ENCODE measurements around the gene KDR.

KDR gene

GRCh38 chr4:55087009-55087912, 38.1 kb downstream of the KDR start:
- H3K9ac ChIP-seq (ENCODE audit: low read length in 5 of 5): no peak overlapping the region
- peaks cover 0 to 4% (median 0%) of the 10 kb centered on the region in 5 donors for H3K27me3 ChIP-seq (ENCODE audit: control insufficient read depth in 5 of 5, insufficient read depth in 4 of 5, low read length in 5 of 5)
- peaks cover 0 to 34% (median 4%) of the 10 kb centered on the region in 5 donors for H3K4me1 ChIP-seq (ENCODE audit: control insufficient read depth in 5 of 5, insufficient read depth in 5 of 5, low read length in 5 of 5)
- H3K9me3 ChIP-seq (ENCODE audit: control insufficient read depth in 5 of 5, low read length in 5 of 5): no peaks in the 10 kb centered on the region
- H3K36me3 ChIP-seq (ENCODE audit: control insufficient read depth in 5 of 5, insufficient read depth in 5 of 5, low read length in 5 of 5): peaks cover 0 to 44% (median 14%) of the 10 kb centered on the region in 5 donors
- no peak overlapping the region for H3K4me3 ChIP-seq (ENCODE audit: low read depth in 1 of 5, low read length in 5 of 5)
- H3K27ac ChIP-seq (ENCODE audit: low read depth, low read length): no peak overlapping the region

- Histone ChIP-seq H3K9ac (ENCODE audit: low read length in 5 of 5) (no peak overlapping the region), H3K4me1 (ENCODE audit: control insufficient read depth in 5 of 5, insufficient read depth in 5 of 5, low read length in 5 of 5) (peaks cover 0 to 27% (median 4%) of the 10 kb centered on the region in 5 donors), H3K4me3 (ENCODE audit: low read depth in 1 of 5, low read length in 5 of 5) (no peak overlapping the region), H3K36me3 (ENCODE audit: control insufficient read depth in 5 of 5, insufficient read depth in 5 of 5, low read length in 5 of 5) (peaks cover 0 to 45% (median 18%) of the 10 kb centered on the region in 5 donors), H3K27ac (ENCODE audit: low read depth, low read length) (no peak overlapping the region), H3K9me3 (ENCODE audit: control insufficient read depth in 5 of 5, low read length in 5 of 5) (no peaks in the 10 kb centered on the region), H3K27me3 (ENCODE audit: control insufficient read depth in 5 of 5, insufficient read depth in 4 of 5, low read length in 5 of 5) (peaks cover 0 to 4% (median 0%) of the 10 kb centered on the region in 5 donors)
These were observed 38.8 kb downstream of the KDR start for GRCh38 chr4:55086578-55086977.

GRCh38 chr4:55083735-55084134, 41.7 kb downstream of the KDR start:
- Histone ChIP-seq H3K9me3 (ENCODE audit: control insufficient read depth in 5 of 5, low read length in 5 of 5) (no peaks in the 10 kb centered on the region), H3K9ac (ENCODE audit: low read length in 5 of 5) (no peak overlapping the region), H3K27me3 (ENCODE audit: control insufficient read depth in 5 of 5, insufficient read depth in 4 of 5, low read length in 5 of 5) (peaks cover 0 to 11% (median 0%) of the 10 kb centered on the region in 5 donors), H3K4me3 (ENCODE audit: low read depth in 1 of 5, low read length in 5 of 5) (no peak overlapping the region), H3K4me1 (ENCODE audit: control insufficient read depth in 5 of 5, insufficient read depth in 5 of 5, low read length in 5 of 5) (peaks cover 0 to 31% (median 9%) of the 10 kb centered on the region in 5 donors), H3K27ac (ENCODE audit: low read depth, low read length) (no peak overlapping the region), H3K36me3 (ENCODE audit: control insufficient read depth in 5 of 5, insufficient read depth in 5 of 5, low read length in 5 of 5) (peaks cover 0 to 44% (median 18%) of the 10 kb centered on the region in 5 donors)

- Histone ChIP-seq H3K9me3 (ENCODE audit: control insufficient read depth in 5 of 5, low read length in 5 of 5) (no peaks in the 10 kb centered on the region), H3K36me3 (ENCODE audit: control insufficient read depth in 5 of 5, insufficient read depth in 5 of 5, low read length in 5 of 5) (peaks cover 0 to 43% (median 15%) of the 10 kb centered on the region in 5 donors), H3K27ac (ENCODE audit: low read depth, low read length) (peak overlapping the region; percentile 0), H3K27me3 (ENCODE audit: control insufficient read depth in 5 of 5, insufficient read depth in 4 of 5, low read length in 5 of 5) (peaks cover 0 to 11% (median 0%) of the 10 kb centered on the region in 5 donors), H3K4me3 (ENCODE audit: low read depth in 1 of 5, low read length in 5 of 5) (no peak overlapping the region), H3K4me1 (ENCODE audit: control insufficient read depth in 5 of 5, insufficient read depth in 5 of 5, low read length in 5 of 5) (peaks cover 0 to 28% (median 9%) of the 10 kb centered on the region in 5 donors), H3K9ac (ENCODE audit: low read length in 5 of 5) (no peak overlapping the region)
These were observed 42.6 kb downstream of the KDR start for GRCh38 chr4:55082756-55083155.

GRCh38 chr4:55080174-55080865, 45.1 kb downstream of the KDR start:
- H3K36me3 ChIP-seq (ENCODE audit: control insufficient read depth in 5 of 5, insufficient read depth in 5 of 5, low read length in 5 of 5): peaks cover 0 to 28% (median 3%) of the 10 kb centered on the region in 5 donors
- H3K4me1 ChIP-seq (ENCODE audit: control insufficient read depth in 5 of 5, insufficient read depth in 5 of 5, low read length in 5 of 5): peaks cover 0 to 22% (median 9%) of the 10 kb centered on the region in 5 donors
- H3K9ac ChIP-seq (ENCODE audit: low read length in 5 of 5): no peak overlapping the region
- H3K4me3 ChIP-seq (ENCODE audit: low read depth in 1 of 5, low read length in 5 of 5): no peak overlapping the region
- H3K9me3 ChIP-seq (ENCODE audit: control insufficient read depth in 5 of 5, low read length in 5 of 5): no peaks in the 10 kb centered on the region
- peaks cover 0 to 7% (median 0%) of the 10 kb centered on the region in 5 donors for H3K27me3 ChIP-seq (ENCODE audit: control insufficient read depth in 5 of 5, insufficient read depth in 4 of 5, low read length in 5 of 5)
- peak overlapping the region; percentile 80 for H3K27ac ChIP-seq (ENCODE audit: low read depth, low read length)

- Histone ChIP-seq H3K27me3 (ENCODE audit: control insufficient read depth in 5 of 5, insufficient read depth in 4 of 5, low read length in 5 of 5) (peaks cover 0 to 7% (median 0%) of the 10 kb centered on the region in 5 donors), H3K36me3 (ENCODE audit: control insufficient read depth in 5 of 5, insufficient read depth in 5 of 5, low read length in 5 of 5) (peaks cover 0 to 23% (median 3%) of the 10 kb centered on the region in 5 donors), H3K9ac (ENCODE audit: low read length in 5 of 5) (peak overlapping the region in 1 of 5 donors; percentile 10), H3K27ac (ENCODE audit: low read depth, low read length) (peak overlapping the region; percentile 80), H3K9me3 (ENCODE audit: control insufficient read depth in 5 of 5, low read length in 5 of 5) (no peaks in the 10 kb centered on the region), H3K4me3 (ENCODE audit: low read depth in 1 of 5, low read length in 5 of 5) (no peak overlapping the region), H3K4me1 (ENCODE audit: control insufficient read depth in 5 of 5, insufficient read depth in 5 of 5, low read length in 5 of 5) (peaks cover 0 to 22% (median 9%) of the 10 kb centered on the region in 5 donors)
These were observed 45.8 kb downstream of the KDR start for GRCh38 chr4:55079451-55080173.

GRCh38 chr4:55078987-55079386, 46.4 kb downstream of the KDR start:
- Histone ChIP-seq H3K9ac (ENCODE audit: low read length in 5 of 5) (no peak overlapping the region), H3K27me3 (ENCODE audit: control insufficient read depth in 5 of 5, insufficient read depth in 4 of 5, low read length in 5 of 5) (peaks cover 0 to 7% (median 0%) of the 10 kb centered on the region in 5 donors), H3K4me1 (ENCODE audit: control insufficient read depth in 5 of 5, insufficient read depth in 5 of 5, low read length in 5 of 5) (peaks cover 0 to 22% (median 9%) of the 10 kb centered on the region in 5 donors), H3K27ac (ENCODE audit: low read depth, low read length) (peak overlapping the region; percentile 80), H3K9me3 (ENCODE audit: control insufficient read depth in 5 of 5, low read length in 5 of 5) (no peaks in the 10 kb centered on the region), H3K4me3 (ENCODE audit: low read depth in 1 of 5, low read length in 5 of 5) (no peak overlapping the region), H3K36me3 (ENCODE audit: control insufficient read depth in 5 of 5, insufficient read depth in 5 of 5, low read length in 5 of 5) (peaks cover 0 to 20% (median 3%) of the 10 kb centered on the region in 5 donors)

- H3K27me3 ChIP-seq (ENCODE audit: control insufficient read depth in 5 of 5, insufficient read depth in 4 of 5, low read length in 5 of 5): peaks cover 0 to 7% (median 0%) of the 10 kb centered on the region in 5 donors
- H3K36me3 ChIP-seq (ENCODE audit: control insufficient read depth in 5 of 5, insufficient read depth in 5 of 5, low read length in 5 of 5): peaks cover 0 to 7% (median 3%) of the 10 kb centered on the region in 5 donors
- H3K9ac ChIP-seq (ENCODE audit: low read length in 5 of 5): no peak overlapping the region
- H3K4me1 ChIP-seq (ENCODE audit: control insufficient read depth in 5 of 5, insufficient read depth in 5 of 5, low read length in 5 of 5): peaks cover 0 to 22% (median 9%) of the 10 kb centered on the region in 5 donors
- no peaks in the 10 kb centered on the region for H3K9me3 ChIP-seq (ENCODE audit: control insufficient read depth in 5 of 5, low read length in 5 of 5)
- no peak overlapping the region for H3K27ac ChIP-seq (ENCODE audit: low read depth, low read length)
- H3K4me3 ChIP-seq (ENCODE audit: low read depth in 1 of 5, low read length in 5 of 5): no peak overlapping the region
These were observed 47.8 kb downstream of the KDR start for GRCh38 chr4:55077577-55077976.

- Histone ChIP-seq H3K9me3 (ENCODE audit: control insufficient read depth in 5 of 5, low read length in 5 of 5) (no peaks in the 10 kb centered on the region), H3K4me3 (ENCODE audit: low read depth in 1 of 5, low read length in 5 of 5) (no peak overlapping the region), H3K9ac (ENCODE audit: low read length in 5 of 5) (no peak overlapping the region), H3K4me1 (ENCODE audit: control insufficient read depth in 5 of 5, insufficient read depth in 5 of 5, low read length in 5 of 5) (peaks cover 0 to 22% (median 9%) of the 10 kb centered on the region in 5 donors), H3K27me3 (ENCODE audit: control insufficient read depth in 5 of 5, insufficient read depth in 4 of 5, low read length in 5 of 5) (peaks cover 0 to 7% (median 0%) of the 10 kb centered on the region in 5 donors), H3K36me3 (ENCODE audit: control insufficient read depth in 5 of 5, insufficient read depth in 5 of 5, low read length in 5 of 5) (peaks cover 0 to 4% (median 0%) of the 10 kb centered on the region in 5 donors), H3K27ac (ENCODE audit: low read depth, low read length) (no peak overlapping the region)
These were observed 49.3 kb downstream of the KDR start for GRCh38 chr4:55075823-55076716.

All from subcutaneous abdominal adipose tissue (tissue), 5 donors.